ENCODE data around the gene GREB1.

DNA sequence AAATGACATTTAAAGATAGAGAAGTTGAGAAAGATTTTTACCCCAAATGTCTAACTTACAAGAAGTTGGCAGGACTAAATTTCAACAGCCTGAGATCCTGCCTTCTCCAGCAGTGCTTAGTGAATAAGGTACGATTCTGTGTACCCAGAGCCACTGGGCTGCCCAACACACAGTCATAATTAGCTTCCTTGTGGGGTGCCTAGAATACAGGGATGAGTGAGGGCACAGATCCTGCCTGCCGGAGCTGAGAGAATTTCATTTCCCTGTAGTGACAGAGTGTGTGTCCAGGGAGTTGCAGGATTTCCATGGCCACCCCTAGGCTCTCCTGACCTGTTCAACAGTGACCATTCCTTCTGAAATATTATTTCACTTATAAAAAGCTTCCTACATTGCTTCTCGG, 27.0 kb downstream of the GREB1 start:
- TF ChIP-seq FOS (IDR thresholded peaks at IDR 0.05; ENCODE audit: low read depth, low read length) (no peak), POLR2A (IDR thresholded peaks at IDR 0.05; ENCODE audit: low read depth, low read length) (no peak)

Measured in IMR-90 (cell line).